GM12801 (cell line): ENCODE results near the gene DECR2.

Source experiments
- TF ChIP-seq, protein P1 (sequence below): IDR thresholded peaks from one replicate; pipeline ENCODE4 v1.5.1; 2011; ENCODE audit warnings: control low read depth; ENCODE audit not compliant: insufficient read length; ENCODE audit errors: extremely low read depth

Gene DECR2

GRCh38 chr16:386641-387156 lies 15.0 kb upstream of the DECR2 start:
- TF ChIP-seq, protein P1, sequence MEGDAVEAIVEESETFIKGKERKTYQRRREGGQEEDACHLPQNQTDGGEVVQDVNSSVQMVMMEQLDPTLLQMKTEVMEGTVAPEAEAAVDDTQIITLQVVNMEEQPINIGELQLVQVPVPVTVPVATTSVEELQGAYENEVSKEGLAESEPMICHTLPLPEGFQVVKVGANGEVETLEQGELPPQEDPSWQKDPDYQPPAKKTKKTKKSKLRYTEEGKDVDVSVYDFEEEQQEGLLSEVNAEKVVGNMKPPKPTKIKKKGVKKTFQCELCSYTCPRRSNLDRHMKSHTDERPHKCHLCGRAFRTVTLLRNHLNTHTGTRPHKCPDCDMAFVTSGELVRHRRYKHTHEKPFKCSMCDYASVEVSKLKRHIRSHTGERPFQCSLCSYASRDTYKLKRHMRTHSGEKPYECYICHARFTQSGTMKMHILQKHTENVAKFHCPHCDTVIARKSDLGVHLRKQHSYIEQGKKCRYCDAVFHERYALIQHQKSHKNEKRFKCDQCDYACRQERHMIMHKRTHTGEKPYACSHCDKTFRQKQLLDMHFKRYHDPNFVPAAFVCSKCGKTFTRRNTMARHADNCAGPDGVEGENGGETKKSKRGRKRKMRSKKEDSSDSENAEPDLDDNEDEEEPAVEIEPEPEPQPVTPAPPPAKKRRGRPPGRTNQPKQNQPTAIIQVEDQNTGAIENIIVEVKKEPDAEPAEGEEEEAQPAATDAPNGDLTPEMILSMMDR, result no peak

DNA sequence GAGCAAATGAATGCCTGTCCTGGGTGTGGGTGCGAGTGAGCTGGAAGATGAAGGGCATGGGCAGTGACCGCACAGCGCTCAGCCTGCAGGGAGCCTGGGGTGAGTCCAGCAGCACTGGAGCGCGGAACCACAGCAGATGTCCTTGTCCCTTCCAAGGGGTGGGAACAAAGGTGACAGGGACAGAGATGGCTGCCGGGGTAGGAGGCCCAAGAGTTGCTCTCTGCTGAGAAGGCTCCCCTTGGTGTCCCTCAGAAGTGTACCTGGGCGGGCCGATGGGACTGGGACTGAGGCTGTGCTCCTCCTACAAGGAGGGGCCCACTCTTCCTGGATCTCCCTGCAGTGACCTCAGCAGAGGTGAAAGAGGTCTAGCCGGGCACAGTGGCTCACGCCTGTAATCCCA lies 12.3 kb upstream of the DECR2 start:
- TF ChIP-seq, protein P1, result no peak

- TF ChIP-seq, protein P1, result peak; percentile 9
Measured at GRCh38 chr16:391885-392335, 9.8 kb upstream of the DECR2 start.

GRCh38 chr16:392450-393030 lies 9.1 kb upstream of the DECR2 start:
- TF ChIP-seq, protein P1, result no peak

DNA sequence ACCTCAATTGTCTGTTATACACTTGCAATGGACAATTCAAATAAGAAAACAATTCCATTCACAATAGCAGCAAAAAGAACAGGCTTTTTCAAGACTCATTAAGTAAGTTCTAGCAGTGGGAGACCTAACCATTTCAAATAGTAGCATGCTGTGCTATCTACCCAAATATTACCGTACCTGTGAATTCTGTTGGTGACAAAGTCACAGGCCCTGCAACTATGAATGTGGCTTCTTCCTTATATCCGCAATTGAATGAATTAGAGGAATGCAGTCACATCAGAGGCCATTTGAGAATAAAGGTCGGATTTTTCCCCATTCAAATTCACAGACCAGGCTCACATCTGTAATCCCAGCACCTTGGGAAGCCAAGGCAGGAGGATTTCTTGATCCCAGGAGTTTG lies 5.5 kb upstream of the DECR2 start:
- TF ChIP-seq, protein P1, result no peak

GRCh38 chr16:396605-397004 lies 5.1 kb upstream of the DECR2 start:
- TF ChIP-seq, protein P1, result no peak

DNA sequence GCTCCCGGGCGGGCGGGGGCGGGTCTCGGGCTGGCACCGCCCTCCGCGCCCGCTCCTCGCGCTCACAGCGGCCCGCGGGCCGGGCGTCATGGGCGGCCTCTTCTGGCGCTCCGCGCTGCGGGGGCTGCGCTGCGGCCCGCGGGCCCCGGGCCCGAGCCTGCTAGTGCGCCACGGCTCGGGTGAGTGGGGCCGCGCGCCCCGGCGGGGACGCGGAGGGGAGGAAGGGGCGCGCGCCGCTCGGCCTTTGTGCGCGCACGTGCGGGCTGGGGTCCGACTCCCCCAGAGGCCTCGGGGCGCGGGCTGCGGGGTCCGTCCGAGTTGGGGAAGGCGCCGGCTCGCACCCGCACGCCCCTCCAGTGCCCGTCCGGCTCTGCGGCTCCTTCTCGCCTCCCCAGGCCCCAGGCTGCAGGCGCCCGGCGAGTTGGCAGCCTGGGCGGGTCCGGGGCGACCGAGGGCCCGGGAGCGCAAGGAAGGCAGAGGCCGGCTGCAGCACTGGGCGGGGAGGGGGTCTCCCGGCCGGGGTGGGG lies 4.5 kb upstream of the DECR2 start, which contains the start of gene NME4:
Gene NME4, plus strand, starts transcription at position 65 of the 527 bp plus-strand sequence. Its CDS starts 24 bp downstream, at position 89.
- TF ChIP-seq, protein P1, result no peak
